ENCODE measurements around the gene BICDL2. TPM values are rescaled to one million over a fixed set of nuclear protein-coding genes. Genes with fewer than 3 reads are reported as not detected.
A peak's percentile ranks its signal among the peaks of the same experiment; 100 is the strongest.

BICDL2 gene
- total and polyA plus RNA-seq, 9 of the 15 experiments (the other 6 are each of a cell fraction or from before 2014, with no cell fraction given): 0.09 to 0.28 (median 0.09) TPM; not detected in 6

- TF ChIP-seq RAD21 (CRISPR knock-in tag; conservative IDR thresholded peaks at IDR 0.05 in 1 of 2, IDR thresholded peaks at IDR 0.05 in 1 of 2): peak; percentile 66 to 72
- no peak for TF ChIP-seq ZNF79 (CRISPR knock-in tag; IDR thresholded peaks at IDR 0.05; ENCODE audit: low read depth)
- 0 out of 2 replicates have a peak, but pooled peaks have one; percentile 39 for TF ChIP-seq ETS1 (conservative IDR thresholded peaks at IDR 0.05; ENCODE audit: control insufficient read depth, low read depth, low read length)
- peak; percentile 55; the same call in 1 of the 2 replicates for TF ChIP-seq L3MBTL2 (IDR thresholded peaks at IDR 0.05)
- TF ChIP-seq CREM (IDR thresholded peaks at IDR 0.05; ENCODE audit: low read depth): peak; percentile 64
- TF ChIP-seq TAF7 (tag; IDR thresholded peaks at IDR 0.05): no peak
- TF ChIP-seq SMC3 (conservative IDR thresholded peaks at IDR 0.05; ENCODE audit: insufficient read depth, low read depth, low read length): peak; percentile 66
- no peak for TF ChIP-seq LEF1 (IDR thresholded peaks at IDR 0.05)
- no peak for TF ChIP-seq XRCC5 (IDR thresholded peaks at IDR 0.05; ENCODE audit: low read depth, low read length)
- peak; percentile 92 for TF ChIP-seq SP1 (CRISPR knock-in tag; IDR thresholded peaks at IDR 0.05)
- TF ChIP-seq ZNF143 (CRISPR knock-in tag; IDR thresholded peaks at IDR 0.05): no peak
- TF ChIP-seq GABPA (tag; conservative IDR thresholded peaks at IDR 0.05; ENCODE audit: low read depth): no peak
- TF ChIP-seq, protein P1, sequence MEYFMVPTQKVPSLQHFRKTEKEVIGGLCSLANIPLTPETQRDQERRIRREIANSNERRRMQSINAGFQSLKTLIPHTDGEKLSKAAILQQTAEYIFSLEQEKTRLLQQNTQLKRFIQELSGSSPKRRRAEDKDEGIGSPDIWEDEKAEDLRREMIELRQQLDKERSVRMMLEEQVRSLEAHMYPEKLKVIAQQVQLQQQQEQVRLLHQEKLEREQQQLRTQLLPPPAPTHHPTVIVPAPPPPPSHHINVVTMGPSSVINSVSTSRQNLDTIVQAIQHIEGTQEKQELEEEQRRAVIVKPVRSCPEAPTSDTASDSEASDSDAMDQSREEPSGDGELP (CRISPR knock-in tag; IDR thresholded peaks at IDR 0.05; ENCODE audit: borderline replicate concordance): peak; percentile 85; the same call in 1 of the 2 replicates
- peak in 1 of 2 experiments; percentile 63; a peak in 1 of 4 replicates for TF ChIP-seq RCOR1 (IDR thresholded peaks at IDR 0.05; ENCODE audit: borderline replicate concordance in 1 of 2, low read depth in 2 of 2, low read length in 2 of 2)
- peak; percentile 30; the same call in 1 of the 2 replicates for TF ChIP-seq POLR2AphosphoS5 (IDR thresholded peaks at IDR 0.05; ENCODE audit: control insufficient read depth, insufficient read depth, low read depth, low read length)
- TF ChIP-seq ARHGAP35 (IDR thresholded peaks at IDR 0.05; ENCODE audit: partially characterized antibody): no peak
Measured at GRCh38 chr16:3027983-3028715, 8.6 kb downstream of the BICDL2 start (continued).

Data from K562 (cell line).